GM19397 (cell line): Measurements from ENCODE around the gene METTL25.

Source experiments
- ATAC-seq: cut with Tn5 transposase; IDR thresholded peaks from one replicate; pipeline ENCODE4 v1.9.1; 2021; ENCODE audit warnings: mild to moderate bottlenecking, moderate library complexity; ENCODE audit not compliant: unreplicated experiment

The METTL25 gene

GRCh38 chr12:82461836-82462235 lies 103.5 kb downstream of the METTL25 start:
- ATAC-seq, result no peak

GRCh38 chr12:82468563-82468962 lies 110.2 kb downstream of the METTL25 start:
- no peak for ATAC-seq

GRCh38 chr12:82470906-82471512 lies 112.7 kb downstream of the METTL25 start:
- ATAC-seq, result no peak

GRCh38 chr12:82473111-82473754 lies 114.9 kb downstream of the METTL25 start:
- no peak for ATAC-seq

GRCh38 chr12:82474181-82474797 lies 116.0 kb downstream of the METTL25 start:
- peak; percentile 84 for ATAC-seq

- ATAC-seq, result no peak
Measured at GRCh38 chr12:82474798-82475184, 116.5 kb downstream of the METTL25 start.

- ATAC-seq, result no peak
Measured at GRCh38 chr12:82475211-82475610, 116.9 kb downstream of the METTL25 start.

- no peak for ATAC-seq
Measured at GRCh38 chr12:82476511-82476910, 118.2 kb downstream of the METTL25 start.

GRCh38 chr12:82479511-82479910 lies 121.2 kb downstream of the METTL25 start:
- ATAC-seq, result no peak

- no peak for ATAC-seq
Measured at GRCh38 chr12:82480606-82481005, 122.3 kb downstream of the METTL25 start.

GRCh38 chr12:82481954-82482353 lies 123.6 kb downstream of the METTL25 start:
- no peak for ATAC-seq

- ATAC-seq, result no peak
Measured at GRCh38 chr12:82486524-82487235, 128.4 kb downstream of the METTL25 start.

GRCh38 chr12:82504409-82504808 lies 146.1 kb downstream of the METTL25 start:
- no peak for ATAC-seq

- no peak for ATAC-seq
Measured at GRCh38 chr12:82505150-82505549, 146.8 kb downstream of the METTL25 start.

GRCh38 chr12:82507686-82508085 lies 149.4 kb downstream of the METTL25 start:
- ATAC-seq, result no peak

GRCh38 chr12:82510386-82510785 lies 152.1 kb downstream of the METTL25 start:
- no peak for ATAC-seq

GRCh38 chr12:82514880-82515279 lies 156.6 kb downstream of the METTL25 start:
- no peak for ATAC-seq

- ATAC-seq, result no peak
Measured at GRCh38 chr12:82515652-82516051, 157.3 kb downstream of the METTL25 start.

GRCh38 chr12:82517027-82517426 lies 158.7 kb downstream of the METTL25 start:
- peak; percentile 56 for ATAC-seq

GRCh38 chr12:82517808-82518207 lies 159.5 kb downstream of the METTL25 start:
- no peak for ATAC-seq

- no peak for ATAC-seq
Measured at GRCh38 chr12:82519510-82519909, 161.2 kb downstream of the METTL25 start.

- ATAC-seq, result no peak
Measured at GRCh38 chr12:82522285-82522684, 164.0 kb downstream of the METTL25 start.
